Muscle layer of duodenum (tissue), 2 donors: Measurements from ENCODE around the gene ENG.
"Not testable (repeated sequence)": the region's sequence is repeated elsewhere in the genome, so short reads cannot be mapped to it uniquely, and the experiment has no call there.

Experiments used
- H3K27ac ChIP-seq: one replicate; pipeline ENCODE4 v1.7.0; 2013; ENCODE audit warnings: mild to moderate bottlenecking, low read length
- H3K27me3 ChIP-seq: one replicate; pipeline ENCODE4 v1.7.0; 2013; ENCODE audit warnings: low read depth, mild to moderate bottlenecking, control low read depth, low read length
- H3K36me3 ChIP-seq, 2 donors: one replicate each; pipeline ENCODE4 v1.7.0; 2013; ENCODE audit warnings: low read length in 2 of 2, control low read depth in 1 of 2, mild to moderate bottlenecking in 1 of 2; ENCODE audit not compliant: insufficient read depth in 2 of 2, control insufficient read depth in 1 of 2
- H3K4me1 ChIP-seq, 2 donors: one replicate each; pipeline ENCODE4 v1.7.0; 2013; ENCODE audit warnings: low read length in 2 of 2, mild to moderate bottlenecking in 2 of 2, control low read depth in 1 of 2, moderate library complexity in 1 of 2; ENCODE audit not compliant: insufficient read depth in 2 of 2, control insufficient read depth in 1 of 2
- H3K4me3 ChIP-seq, 2 donors: one replicate each; pipeline ENCODE4 v1.7.0; 2013; ENCODE audit warnings: low read length in 2 of 2, low read depth in 1 of 2, mild to moderate bottlenecking in 1 of 2
- H3K9me3 ChIP-seq, 2 donors: one replicate each; pipeline ENCODE4 v1.7.0; 2013; ENCODE audit warnings: low read length in 2 of 2, control low read depth in 1 of 2, mild to moderate bottlenecking in 1 of 2; ENCODE audit not compliant: control insufficient read depth in 1 of 2
- donor health status: healthy.

ENG gene

GRCh38 chr9:127887792-127888191, 33.3 kb upstream of the ENG start:
- Histone ChIP-seq H3K9me3 (no peaks in the 10 kb centered on the region), H3K36me3 (peaks cover 12 to 63% of the 10 kb centered on the region in 2 donors)

GRCh38 chr9:127886401-127886972, 32.0 kb upstream of the ENG start:
- peaks cover 12 to 54% of the 10 kb centered on the region in 2 donors for H3K36me3 ChIP-seq
- no peaks in the 10 kb centered on the region for H3K27me3 ChIP-seq
- no peaks in the 10 kb centered on the region for H3K9me3 ChIP-seq
- H3K27ac ChIP-seq: no peak overlapping the region
- no peak overlapping the region for H3K4me3 ChIP-seq
- H3K4me1 ChIP-seq: peaks cover 0 to 7% of the 10 kb centered on the region in 2 donors

More at GRCh38 chr9:127887792-127888191, 33.3 kb upstream of the ENG start:
- Histone ChIP-seq H3K27ac (no peak overlapping the region), H3K4me3 (no peak overlapping the region), H3K4me1 (peaks cover 0 to 7% of the 10 kb centered on the region in 2 donors), H3K27me3 (no peaks in the 10 kb centered on the region)

DNA sequence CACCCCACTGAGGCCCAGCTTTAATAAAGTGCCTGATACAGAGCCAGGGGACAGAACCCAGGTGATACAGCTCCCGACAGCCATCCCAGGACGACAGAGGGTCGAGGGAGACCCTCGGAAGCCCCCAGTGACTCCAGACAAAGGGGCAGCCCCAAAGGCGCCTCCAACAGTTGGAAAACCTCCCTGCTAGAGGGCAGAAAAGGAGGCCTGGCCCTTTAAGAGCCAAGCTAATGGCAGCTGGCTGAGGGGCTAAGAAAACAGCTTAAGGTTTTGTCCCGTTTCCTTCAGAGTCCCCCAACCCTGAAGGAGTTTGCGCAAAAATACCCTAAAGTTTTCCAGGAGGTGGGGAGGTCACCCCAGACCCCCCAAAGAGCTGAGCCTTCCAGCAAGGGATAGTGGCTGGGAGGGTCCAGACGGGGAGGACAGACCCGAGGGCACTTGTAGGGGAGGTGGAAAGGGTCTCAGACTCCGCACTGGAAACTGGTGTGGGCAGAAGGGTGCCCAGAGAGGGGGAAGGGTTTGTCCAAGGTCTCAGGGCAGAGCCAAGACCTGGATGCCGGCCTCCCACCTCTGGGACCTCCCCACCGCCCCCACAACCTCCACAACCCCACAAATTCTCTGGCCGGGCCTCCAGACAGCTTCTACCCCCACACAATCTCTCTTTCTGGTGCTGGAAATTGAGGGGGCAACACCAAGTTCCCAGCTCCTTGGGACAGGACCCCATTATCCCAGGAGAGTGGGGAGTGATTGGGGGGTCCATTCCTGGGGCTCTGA, 31.2 kb upstream of the ENG start:
- Histone ChIP-seq H3K4me3 (no peak overlapping the region), H3K36me3 (peaks cover 12 to 46% of the 10 kb centered on the region in 2 donors)

GRCh38 chr9:127884976-127885490, 30.6 kb upstream of the ENG start:
- Histone ChIP-seq H3K4me3 (no peak overlapping the region), H3K36me3 (peaks cover 8 to 40% of the 10 kb centered on the region in 2 donors), H3K9me3 (no peaks in the 10 kb centered on the region), H3K27me3 (no peaks in the 10 kb centered on the region), H3K4me1 (peaks cover 0 to 7% of the 10 kb centered on the region in 2 donors), H3K27ac (no peak overlapping the region)

More for the DNA sequence above, 31.2 kb upstream of the ENG start:
- H3K27me3 ChIP-seq: no peaks in the 10 kb centered on the region
- no peak overlapping the region for H3K27ac ChIP-seq
- no peaks in the 10 kb centered on the region for H3K9me3 ChIP-seq
- peaks cover 0 to 7% of the 10 kb centered on the region in 2 donors for H3K4me1 ChIP-seq

DNA sequence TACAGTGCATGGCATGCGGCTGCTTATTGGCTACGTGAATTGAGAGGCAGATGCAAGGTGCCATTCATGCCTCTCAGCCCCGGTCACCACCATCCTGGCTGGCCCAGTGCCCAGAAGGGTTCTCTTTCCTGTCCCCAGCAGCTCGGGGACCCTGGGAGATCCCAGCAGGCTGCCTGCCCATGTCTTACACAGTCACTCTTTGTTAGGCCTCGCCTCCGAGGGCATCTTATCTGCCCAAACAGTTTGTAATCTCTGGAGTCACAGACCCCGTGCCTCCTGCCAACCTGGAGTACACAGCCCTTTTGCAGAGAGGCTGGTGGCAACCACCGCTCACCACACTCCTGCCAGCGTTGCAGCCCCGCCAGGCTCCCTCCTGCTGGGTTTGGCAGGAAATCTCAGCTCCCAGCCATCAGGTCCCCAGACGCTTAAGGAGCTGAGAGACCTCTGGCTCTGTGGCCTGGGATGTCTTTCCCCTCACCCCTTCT, 30.0 kb upstream of the ENG start:
- Histone ChIP-seq H3K27ac (no peak overlapping the region), H3K9me3 (no peaks in the 10 kb centered on the region), H3K4me3 (no peak overlapping the region), H3K36me3 (peaks cover 6 to 36% of the 10 kb centered on the region in 2 donors), H3K27me3 (no peaks in the 10 kb centered on the region), H3K4me1 (peaks cover 0 to 7% of the 10 kb centered on the region in 2 donors)

DNA sequence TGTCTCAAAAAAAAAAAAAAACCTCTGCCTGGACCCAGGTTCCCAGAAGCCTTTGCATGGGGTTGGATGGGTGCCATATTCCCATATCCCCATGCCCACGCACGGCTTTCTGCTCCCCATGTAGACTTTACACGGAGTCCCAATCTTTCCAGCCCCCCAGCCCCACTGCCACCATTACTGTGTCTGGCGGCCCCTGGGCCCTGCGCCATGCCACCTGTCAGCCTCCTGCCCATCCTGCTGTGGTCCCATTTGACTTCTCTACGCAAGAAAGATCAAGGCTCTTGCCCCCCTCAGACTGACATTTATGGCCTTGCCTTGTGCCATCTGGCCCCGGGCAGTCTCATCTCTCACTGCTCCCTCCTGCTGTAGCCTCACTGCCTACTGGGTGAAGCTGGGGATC, 29.5 kb upstream of the ENG start:
- Histone ChIP-seq H3K36me3 (peaks cover 6 to 36% of the 10 kb centered on the region in 2 donors), H3K4me3 (no peak overlapping the region), H3K4me1 (peaks cover 0 to 7% of the 10 kb centered on the region in 2 donors), H3K27ac (no peak overlapping the region), H3K9me3 (no peaks in the 10 kb centered on the region), H3K27me3 (no peaks in the 10 kb centered on the region)

- peaks cover 3 to 24% of the 10 kb centered on the region in 2 donors for H3K36me3 ChIP-seq
- H3K27me3 ChIP-seq, H3K27ac ChIP-seq, H3K4me3 ChIP-seq, H3K9me3 ChIP-seq: not testable (repeated sequence)
- H3K4me1 ChIP-seq: peaks cover 6 to 19% of the 10 kb centered on the region in 2 donors
These were observed 27.3 kb upstream of the ENG start for GRCh38 chr9:127881715-127882114.

DNA sequence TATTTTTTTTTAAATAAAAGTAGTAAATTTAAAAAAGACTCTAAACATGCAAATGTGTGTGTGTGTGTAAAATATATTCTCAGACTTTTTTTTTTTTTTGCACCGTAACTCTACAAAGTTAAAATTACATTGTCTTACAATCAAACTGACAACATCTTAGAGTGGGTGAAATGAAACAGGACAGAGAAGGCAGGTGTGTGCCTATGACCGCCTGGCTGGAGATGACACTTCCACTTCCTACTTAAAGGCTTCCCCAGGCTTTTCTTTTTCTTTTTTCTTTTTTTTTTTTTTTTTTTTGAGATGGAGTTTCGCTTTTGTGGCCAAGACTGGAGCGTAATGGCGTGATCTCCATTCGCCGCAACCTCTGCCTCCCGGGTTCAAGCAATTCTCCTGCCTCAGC, 25.7 kb upstream of the ENG start:
- Histone ChIP-seq H3K27me3 (no peaks in the 10 kb centered on the region), H3K4me1 (peaks cover 6 to 31% of the 10 kb centered on the region in 2 donors), H3K36me3 (peaks cover 0 to 10% of the 10 kb centered on the region in 2 donors), H3K4me3 (no peak overlapping the region), H3K9me3 (no peaks in the 10 kb centered on the region), H3K27ac (no peak overlapping the region)

GRCh38 chr9:127878652-127879390, 24.4 kb upstream of the ENG start:
- H3K4me1 ChIP-seq: peaks cover 11 to 41% of the 10 kb centered on the region in 2 donors
- no peak overlapping the region for H3K27ac ChIP-seq
- no peaks in the 10 kb centered on the region for H3K27me3 ChIP-seq
- no peaks in the 10 kb centered on the region for H3K36me3 ChIP-seq
- no peaks in the 10 kb centered on the region for H3K9me3 ChIP-seq
- no peak overlapping the region for H3K4me3 ChIP-seq

DNA sequence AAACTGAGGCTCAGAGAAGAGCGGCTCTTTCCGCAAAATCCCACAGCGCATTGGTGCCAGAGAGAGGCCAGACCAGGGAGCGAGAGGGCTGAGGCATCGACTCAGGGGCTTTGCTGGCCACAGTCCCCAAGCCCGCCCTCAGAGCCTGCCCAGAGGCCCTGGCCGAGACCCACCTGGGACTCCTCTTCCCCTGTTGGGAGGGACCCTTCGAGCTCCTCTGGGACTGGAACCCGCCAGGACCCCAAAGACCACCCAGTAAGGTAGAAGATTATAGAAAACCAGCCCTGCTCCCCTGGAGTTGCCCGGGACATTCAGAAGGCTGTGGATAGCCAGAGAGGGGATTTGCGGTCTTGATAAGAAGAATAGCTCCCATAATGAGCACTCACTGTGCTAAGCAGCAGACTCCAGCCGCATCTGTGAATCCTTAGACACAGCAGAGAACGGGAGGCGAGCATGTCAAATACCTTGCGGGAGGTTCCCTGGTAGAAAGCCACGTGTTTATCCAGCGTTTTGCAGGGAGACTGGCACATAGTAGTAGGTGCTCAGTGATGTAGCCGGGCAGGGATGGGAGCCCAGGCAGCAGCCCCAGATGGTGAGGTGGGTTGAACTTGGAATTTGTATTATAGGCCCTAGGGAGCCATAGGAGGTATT, 23.7 kb upstream of the ENG start:
- peaks cover 11 to 48% of the 10 kb centered on the region in 2 donors for H3K4me1 ChIP-seq
- peak overlapping the region; percentile 2 for H3K27ac ChIP-seq
- H3K9me3 ChIP-seq: no peaks in the 10 kb centered on the region
- H3K4me3 ChIP-seq: peak overlapping the region; percentile 59 to 68
- H3K36me3 ChIP-seq: no peaks in the 10 kb centered on the region
- no peaks in the 10 kb centered on the region for H3K27me3 ChIP-seq
